Measurements from ENCODE around the gene SDCBP2.

DNA sequence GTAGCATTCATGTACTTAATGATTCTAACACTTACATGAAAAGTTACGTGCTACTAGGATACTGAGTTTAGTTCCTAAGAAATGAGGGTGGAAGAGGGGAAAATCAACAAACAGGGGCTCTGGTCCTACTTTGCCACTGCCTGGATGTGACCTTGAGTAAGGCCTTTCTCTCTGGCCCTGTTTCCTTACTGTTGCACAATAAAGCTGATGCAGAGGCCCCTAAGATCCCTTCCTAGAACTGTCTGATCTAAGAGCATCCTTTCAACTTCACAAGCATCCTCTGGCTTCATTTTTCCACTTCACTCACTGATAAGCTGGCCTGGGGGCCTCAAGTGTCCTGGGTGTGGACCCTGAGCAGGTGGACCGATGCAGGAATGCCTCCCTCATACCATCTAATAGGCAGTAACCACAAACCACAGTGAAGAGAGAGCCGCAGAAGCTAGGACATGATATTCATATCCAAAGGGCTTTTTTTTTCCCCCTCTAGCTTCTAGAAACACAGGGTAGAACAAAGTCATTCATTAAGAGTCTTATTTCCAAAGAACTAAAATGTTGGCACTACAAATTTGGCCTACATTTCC, 42.4 kb upstream of the SDCBP2 start:
- TF ChIP-seq TARDBP (IDR thresholded peaks at IDR 0.05) = no peak
- TF ChIP-seq FOXA1 (IDR thresholded peaks at IDR 0.05) = no peak
- TF ChIP-seq HDGF (IDR thresholded peaks at IDR 0.05; ENCODE audit: borderline replicate concordance) = no peak
- TF ChIP-seq BHLHE40 (IDR thresholded peaks at IDR 0.05; ENCODE audit: borderline replicate concordance) = no peak
- no peak for TF ChIP-seq NFRKB (IDR thresholded peaks at IDR 0.05)
- TF ChIP-seq LEF1 (IDR thresholded peaks at IDR 0.05; ENCODE audit: borderline replicate concordance) = no peak
- TF ChIP-seq SUZ12 (IDR thresholded peaks at IDR 0.05) = no peak
- no peak for TF ChIP-seq FOXM1 (IDR thresholded peaks at IDR 0.05; ENCODE audit: borderline replicate concordance)
- no peak for TF ChIP-seq CTBP1 (IDR thresholded peaks at IDR 0.05; ENCODE audit: borderline replicate concordance)
- no peak for TF ChIP-seq FOXK2 (IDR thresholded peaks at IDR 0.05)
- TF ChIP-seq ARNT (IDR thresholded peaks at IDR 0.05) = no peak
- TF ChIP-seq, protein P1, sequence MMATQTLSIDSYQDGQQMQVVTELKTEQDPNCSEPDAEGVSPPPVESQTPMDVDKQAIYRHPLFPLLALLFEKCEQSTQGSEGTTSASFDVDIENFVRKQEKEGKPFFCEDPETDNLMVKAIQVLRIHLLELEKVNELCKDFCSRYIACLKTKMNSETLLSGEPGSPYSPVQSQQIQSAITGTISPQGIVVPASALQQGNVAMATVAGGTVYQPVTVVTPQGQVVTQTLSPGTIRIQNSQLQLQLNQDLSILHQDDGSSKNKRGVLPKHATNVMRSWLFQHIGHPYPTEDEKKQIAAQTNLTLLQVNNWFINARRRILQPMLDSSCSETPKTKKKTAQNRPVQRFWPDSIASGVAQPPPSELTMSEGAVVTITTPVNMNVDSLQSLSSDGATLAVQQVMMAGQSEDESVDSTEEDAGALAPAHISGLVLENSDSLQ (IDR thresholded peaks at IDR 0.05) = no peak
- TF ChIP-seq SP1 (IDR thresholded peaks at IDR 0.05) = no peak

Data from HEK293T (cell line).